Hindlimb muscle (tissue), 1 donor: Measurements from ENCODE around the gene MAD1L1. TPM values are rescaled to one million over a fixed set of nuclear protein-coding genes. Genes with fewer than 3 reads are reported as not detected.

Experiments
- DNase-seq: peaks from one replicate; pipeline ENCODE4 v3.0.0-alpha.2; 2013
- polyA plus RNA-seq: library from polyadenylated mRNA; unstranded; fragments of 120-200 nt; gene quantifications from one replicate; pipeline ENCODE4 v1.2.1, GENCODE V29; 2013; ENCODE audit not compliant: insufficient read length

The MAD1L1 gene
- polyA plus RNA-seq, 1 donor, result 27.6 TPM

DNA sequence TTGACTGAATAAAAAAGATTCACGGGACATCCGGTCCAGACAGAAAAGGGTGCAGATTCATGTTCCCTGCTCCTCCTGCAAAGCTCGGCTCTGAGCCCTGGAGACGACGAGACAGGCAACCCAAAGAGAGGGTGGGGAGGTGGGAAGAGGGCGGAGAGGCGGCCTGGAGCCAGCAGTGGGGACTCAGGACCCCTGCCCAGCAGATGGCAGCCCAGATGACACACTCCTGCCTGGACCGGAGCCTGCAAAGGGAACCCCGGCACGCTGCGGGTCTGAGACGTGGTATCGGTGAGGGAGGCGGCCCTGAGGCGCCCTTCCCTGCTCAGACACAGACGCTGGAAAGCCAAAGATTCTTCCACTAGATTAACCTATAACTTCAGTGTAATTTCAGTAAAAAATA, 311.9 kb downstream of the MAD1L1 start:
- no peak for DNase-seq

DNA sequence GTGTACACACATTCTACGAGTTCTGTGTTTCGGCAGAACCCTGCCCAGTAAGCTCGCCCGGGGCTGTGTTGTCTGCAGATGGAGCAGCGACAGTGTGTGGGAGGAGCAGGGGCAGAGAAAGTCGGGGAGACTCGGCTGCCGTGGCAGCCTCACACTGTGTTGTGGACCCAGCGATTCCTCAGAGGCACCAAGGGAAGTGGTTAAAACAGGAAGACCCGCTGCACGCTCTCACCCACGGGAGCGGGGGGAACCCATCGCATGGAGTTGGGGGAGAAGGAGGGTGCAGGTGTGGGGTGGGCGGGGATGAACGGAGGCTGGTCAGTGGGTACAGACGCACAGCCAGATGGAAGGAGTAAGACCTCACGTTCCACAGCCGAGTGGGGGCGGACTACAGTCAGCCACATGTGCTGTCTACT, 312.5 kb downstream of the MAD1L1 start:
- DNase-seq, result no peak

DNA sequence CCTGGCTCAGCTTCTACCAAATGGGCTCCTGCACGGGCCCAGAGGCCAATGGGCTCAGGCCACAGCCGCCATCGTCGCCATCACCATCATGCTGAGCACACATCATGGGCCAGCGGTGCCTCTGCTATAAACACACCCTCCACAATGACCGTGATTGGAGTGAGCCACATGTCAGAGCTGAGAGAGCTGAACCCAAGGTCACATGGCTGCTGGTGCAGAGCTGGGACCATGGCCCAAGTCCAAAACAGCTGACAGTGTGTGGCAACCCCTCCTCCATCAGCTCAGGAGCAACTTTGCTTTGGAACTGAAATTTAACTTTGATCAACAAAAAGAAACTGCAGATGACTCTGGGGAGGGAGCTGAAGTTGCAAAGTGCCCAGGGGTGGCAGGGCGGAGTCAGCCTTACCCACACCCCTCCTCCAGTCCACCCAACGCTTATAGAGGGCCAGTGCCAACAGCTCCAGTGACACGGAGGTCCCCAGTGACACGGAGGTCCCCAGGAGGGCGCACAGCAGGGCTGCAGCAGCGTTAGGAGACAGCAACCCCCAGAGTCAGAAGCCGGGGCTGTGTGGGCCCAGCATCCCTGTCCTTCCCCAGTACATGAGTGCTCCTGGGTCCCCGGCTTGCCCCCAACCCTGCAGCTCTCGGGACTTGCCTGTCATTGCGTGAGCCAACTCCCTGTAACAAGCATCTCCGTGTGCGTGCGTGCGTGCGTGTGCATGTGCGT, 313.0 kb downstream of the MAD1L1 start:
- no peak for DNase-seq

DNA sequence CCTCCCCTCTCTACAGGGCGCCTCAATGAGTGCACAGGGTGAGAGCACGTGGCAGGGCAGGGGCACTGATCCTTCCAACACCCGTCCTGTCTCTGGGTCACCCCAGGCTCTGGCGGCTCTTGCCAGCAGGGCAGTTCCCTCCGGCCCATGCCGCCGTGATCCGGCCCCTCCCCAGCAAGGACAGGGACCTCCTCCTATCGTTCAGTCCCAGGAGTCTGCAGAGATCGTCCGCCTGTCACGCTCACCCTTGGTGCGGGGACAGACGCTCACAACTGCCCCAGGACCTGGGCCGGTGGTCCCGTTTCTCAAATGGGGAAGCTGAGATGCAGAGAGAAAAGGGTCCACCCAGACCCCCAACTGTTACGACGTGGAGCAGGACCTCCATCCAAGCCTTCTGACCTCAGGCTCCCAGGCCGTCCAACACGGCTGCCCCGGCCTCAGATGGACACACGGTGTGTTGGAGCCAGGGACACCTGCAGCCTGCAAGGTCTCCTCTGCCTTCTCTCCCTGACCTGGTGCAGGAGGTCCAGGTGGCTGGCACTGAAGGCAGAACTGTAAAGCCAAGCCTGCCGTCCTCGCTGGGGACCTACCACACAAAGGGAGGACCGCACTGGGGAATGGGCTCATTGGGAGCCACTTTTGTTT, 313.7 kb downstream of the MAD1L1 start:
- no peak for DNase-seq

DNA sequence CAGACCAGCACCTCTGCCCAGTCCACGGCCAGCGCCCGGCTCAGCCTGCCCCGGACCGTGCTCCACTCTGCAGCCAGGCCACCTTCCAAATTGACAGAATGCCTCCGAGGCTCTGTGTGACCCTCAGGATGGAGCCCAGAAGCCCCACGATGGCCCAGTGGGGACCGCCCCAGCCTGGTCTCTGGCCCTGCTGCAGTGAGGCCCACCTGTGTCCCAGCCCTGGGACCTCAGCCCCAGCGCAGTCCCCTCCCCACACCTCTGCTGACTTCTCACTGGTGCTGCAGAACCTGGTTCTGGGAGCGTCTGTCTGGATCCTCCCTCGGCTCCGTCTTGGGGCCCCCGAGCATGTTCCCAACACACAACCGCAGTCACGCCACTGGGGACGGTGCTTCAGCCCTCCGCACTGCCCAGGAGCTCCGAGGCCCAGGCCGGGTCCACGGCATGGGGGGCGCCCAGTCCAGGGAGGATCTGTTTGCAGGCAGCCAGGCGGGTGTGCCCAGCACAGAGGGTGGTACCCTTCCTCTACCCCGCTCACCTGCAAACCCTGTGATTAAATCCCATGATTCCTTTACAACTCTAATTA, 314.6 kb downstream of the MAD1L1 start:
- no peak for DNase-seq

DNA sequence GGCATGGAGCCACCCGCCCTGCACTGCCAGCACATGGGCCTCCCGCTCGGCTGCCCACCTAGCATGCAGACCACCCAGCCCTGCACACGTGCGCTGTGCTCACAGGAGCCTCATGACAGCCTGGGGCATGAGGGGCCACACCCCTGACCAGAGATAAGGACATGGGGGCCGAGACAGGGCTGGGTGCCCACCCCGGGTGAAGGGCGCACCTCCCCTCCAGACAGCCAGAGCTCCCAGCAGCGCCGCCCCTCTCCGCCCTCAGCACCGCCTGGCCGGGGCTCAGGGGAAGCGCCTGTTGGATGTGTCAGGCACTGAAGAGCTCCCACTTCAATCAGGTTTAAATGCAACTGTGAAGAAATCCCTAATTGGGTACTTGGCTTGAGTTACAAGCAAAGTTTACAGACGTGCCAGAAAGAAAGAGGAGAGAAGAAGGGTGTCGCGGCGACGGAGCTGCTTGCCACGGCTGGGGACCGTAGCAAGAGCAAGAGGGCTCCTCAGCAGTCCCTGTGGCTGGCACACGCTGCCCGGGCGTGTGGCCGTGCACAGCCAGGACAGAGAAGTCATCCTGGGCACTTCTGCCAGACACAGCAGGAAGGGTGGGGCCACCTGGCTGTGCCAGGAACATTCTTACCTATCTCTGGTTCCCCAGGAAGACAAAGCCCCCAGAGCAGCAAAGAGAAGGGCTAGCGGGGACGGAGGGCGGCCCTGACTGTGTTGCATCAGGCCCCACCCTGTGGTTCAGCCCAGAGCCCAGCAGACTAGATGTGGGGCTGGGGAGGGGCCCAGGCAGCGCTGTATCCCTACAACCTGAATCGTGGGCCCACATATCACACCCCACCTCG, 315.3 kb downstream of the MAD1L1 start:
- no peak for DNase-seq

DNA sequence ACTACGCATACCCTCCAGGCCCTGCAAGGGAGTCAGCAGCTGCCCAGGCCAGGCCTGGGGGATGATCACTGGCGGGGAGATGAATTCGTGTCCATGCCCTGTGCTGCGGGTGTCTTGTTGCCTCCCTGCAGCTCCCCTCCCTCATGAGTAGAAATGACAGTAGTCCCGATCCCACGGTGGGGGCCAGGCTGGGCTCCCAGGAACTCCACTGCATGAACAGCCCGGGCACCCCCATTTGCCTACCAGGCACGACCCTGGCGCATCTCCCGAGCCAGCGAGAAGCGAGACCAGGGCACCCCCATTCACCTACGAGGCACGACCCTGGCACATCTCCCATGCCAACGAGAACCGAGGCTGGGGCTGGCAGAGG, 316.2 kb downstream of the MAD1L1 start:
- no peak for DNase-seq

DNA sequence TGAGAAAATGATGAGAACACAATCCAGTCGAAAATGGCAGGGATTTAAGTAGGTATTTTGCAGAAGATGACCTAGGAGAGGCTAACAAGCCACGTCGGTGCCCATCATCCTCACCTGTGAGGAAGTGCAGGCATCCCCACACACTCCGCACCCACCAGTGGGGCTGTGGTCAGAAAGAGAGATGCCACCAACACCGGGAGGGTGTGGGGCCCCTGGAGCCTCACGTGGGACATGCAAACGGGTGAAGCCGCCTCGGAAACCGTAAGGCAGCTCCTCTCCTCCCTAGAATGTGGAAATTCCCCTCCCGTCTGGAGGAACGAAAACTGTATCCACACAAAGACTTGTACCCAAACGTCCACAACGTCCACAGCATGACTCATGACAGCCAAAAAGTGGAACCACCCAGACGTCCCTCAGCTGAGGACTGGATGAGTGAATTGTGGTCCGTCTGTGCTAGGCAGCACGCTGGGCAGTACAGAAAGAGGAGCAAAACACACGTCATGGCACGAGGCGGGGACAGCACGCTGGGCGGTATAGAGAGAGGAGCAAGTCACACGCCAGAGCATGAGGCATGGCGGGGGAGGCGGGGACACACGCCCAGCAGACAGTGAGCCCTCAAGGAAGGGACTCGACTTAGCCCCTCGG, 316.7 kb downstream of the MAD1L1 start:
- no peak for DNase-seq

DNA sequence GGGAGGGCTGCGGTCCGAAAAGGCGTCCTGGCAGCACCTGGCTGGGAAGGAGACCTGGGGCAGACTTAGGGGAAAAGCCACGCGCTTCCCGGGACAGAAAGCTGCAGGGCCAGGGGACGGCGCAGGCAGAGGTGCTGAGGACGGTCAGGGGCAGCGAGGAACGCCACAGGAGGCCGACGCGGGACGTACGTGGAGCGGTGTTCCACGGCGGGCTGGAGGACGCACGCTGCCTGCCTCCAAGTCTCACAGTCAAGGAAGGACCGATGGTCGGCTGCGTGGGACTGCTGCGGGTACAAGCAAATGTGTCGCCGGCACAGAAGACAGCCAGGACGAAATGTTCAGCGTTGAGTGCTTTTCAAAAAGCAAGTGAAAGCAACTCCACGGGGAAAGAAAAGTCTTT, 317.4 kb downstream of the MAD1L1 start:
- DNase-seq, result no peak

DNA sequence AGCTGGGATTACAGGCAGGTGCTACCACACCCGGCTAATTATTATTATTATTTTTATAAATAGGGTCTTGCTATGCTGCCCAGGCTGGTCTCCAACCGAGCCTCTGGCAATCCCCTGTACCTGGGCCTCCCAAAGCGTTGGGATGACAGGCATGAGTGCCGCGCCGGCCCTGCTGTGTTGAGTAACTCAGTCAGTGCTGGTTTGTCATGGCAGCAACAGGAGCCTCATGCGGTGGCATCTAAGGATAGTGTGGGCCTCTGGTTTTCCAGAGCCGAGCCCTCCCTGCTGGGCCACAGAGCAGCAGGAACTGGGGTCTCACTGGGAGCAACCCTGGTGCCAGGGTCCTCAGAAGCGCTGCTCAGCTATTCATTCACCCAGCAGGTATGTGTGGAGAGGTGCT, 318.0 kb downstream of the MAD1L1 start:
- no peak for DNase-seq

DNA sequence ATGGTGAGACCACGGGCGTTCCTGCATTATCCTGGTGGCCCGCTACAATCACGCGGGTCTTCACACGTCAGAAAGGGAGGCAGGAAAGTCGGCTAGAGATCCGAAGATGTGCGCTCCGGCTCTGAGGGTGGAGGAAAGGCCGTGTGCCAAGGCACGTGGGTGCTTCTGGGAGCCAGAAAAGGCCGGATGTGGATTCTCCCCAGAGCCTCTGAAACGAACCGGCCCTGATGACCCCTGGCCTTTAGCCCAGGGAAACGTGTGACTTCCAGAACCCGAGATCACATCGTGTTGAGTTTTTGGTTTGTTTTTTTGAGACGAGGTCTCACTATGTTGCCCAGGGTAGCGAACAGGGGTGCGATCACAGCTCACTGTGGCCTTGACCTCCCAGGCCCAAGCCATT, 318.4 kb downstream of the MAD1L1 start:
- DNase-seq, result peak; percentile 41

DNA sequence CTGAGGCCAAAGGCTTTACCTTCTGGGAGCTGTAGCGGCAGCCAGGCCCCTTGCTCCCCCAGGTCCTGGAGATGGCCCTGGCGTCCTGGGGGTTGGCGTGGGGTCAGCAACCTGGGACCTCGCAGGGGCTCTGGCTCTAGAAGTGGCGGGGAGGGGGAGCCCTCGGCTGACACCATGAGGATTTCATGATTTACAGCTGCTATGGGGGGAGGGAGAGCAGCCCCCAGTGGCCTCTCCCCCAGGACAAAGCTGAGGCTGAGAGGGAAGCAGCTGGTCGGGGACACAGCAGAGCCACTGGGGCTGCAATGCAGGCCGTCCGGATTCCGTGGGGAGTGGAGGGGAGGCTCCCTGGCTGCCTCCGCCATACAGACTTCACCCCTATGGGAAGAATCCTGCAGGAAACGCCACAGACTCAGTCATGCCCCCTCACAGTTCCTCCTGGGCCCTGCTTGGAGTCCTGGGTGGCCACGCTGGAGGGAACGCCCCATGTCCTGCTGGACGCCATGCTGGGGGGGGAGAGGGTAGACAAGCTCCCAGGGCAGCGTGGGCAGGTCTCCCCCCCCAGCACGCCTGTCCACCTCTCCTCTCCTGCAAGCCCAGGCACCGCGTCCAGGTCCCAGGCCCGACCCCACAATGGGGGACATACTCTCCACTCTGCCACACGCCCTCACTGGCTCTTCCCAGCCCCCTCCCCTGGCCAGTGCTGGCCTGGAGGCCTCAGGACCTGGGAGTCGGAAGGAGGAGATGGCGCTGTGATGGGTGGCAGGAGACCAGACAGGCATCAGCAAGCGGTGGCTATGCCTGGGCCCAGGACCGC, 319.1 kb downstream of the MAD1L1 start:
- no peak for DNase-seq

DNA sequence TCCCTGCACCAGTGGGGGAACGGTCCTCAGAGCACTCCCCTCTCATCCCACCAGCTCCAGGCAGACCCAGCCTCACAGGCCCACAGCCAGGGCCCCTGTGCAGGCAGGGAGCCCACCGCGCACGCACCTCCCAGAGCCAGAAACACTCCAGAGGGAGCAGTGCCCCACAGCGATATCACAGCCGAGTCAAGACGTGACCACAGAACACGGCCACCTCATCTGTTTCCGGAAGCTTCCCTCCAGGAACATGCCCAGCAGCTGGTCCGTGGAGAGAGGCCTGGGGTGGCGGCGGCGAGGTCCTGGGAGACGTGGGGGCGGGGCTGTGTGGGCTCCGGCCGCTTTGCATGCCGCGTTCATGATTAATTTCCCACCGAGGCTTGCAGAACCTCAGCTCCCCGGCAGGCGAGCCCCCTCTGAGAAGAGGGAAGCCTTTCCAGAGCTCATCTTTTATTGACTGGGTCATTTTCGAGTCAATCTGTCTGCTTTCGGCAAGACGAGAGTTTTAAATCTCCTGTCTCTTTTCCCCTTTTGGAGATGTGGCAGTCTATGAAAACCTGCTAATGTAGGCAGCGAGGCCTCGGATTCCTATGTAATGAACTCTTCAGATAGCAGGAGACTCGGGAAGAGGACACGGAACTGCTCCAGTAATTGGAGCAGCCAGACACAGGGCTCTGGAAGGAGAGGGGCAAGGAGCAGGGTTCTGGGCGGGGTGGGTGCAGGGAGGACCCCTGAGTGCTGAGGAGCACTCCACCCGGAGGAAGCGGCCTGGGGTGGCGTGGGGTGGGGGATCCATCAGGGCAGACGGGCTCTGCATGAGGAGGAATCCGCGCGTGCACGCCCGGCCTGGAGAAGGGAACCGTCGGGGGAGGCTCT, 319.9 kb downstream of the MAD1L1 start:
- DNase-seq, result peak; percentile 26

DNA sequence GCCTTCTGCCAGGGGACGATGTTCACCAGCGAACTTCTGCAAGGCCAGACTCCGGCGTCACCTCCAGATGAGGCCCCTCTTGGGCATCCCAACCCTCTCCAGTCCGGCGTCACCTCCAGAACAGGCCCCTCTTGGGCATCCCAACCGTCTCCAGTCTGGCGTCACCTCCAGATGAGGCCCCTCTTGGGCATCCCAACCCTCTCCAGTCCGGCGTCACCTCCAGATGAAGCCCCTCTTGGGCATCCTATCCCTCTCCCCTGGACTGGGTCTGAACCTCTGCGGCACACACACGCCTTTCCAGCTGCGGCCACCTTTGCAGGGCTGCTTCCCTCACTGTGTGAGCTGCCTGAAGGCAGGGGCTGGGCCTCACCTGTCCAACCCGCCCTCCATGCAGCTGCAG, 321.2 kb downstream of the MAD1L1 start:
- no peak for DNase-seq

DNA sequence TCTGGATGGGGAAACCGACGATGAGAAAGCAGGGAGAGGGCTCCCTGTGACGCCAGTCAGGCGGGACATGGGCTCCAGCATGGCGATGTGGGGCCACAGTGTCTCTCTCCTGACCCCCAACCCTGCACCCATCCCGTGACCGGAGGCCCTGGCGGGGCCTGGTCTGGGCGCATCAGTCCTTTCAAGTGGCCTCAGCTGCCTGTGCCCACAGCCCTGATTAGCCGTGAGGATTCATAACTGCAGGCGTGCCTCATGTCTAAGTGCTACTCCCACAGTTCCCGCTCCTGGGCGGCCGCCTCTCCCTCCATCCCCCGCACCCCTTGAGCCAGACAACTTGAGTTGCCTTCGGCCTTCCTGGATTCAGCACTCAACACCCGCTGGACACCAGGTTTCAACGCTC, 321.9 kb downstream of the MAD1L1 start:
- no peak for DNase-seq

DNA sequence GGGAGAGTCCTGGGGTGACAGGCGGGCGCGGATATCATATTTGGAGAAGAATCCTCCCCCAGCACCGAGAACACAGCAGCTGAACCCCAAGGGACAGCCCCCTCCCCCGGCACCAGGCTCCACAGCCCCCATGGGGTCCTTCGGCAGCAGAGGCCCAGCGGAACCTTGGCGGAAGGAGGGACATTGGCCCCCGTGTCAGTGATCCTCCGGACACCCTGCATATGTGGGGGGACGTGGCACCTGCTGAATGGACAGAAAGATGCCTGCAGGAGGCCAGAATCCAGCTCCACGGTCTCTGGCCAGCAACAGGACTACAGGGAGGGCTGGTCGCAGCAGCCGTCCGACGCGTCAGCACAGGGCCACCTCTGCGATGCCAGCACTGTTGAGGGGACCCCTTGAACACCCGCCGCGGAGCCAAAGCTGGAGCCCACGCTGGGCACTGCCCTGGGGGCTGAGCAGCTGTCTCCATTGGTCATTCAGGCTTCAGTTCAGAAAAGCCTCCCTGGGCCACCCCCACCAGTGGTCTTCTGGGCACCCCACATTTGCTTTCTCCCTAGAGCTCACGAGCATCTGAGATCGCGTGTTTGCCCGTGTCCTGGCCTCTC, 322.6 kb downstream of the MAD1L1 start:
- no peak for DNase-seq

DNA sequence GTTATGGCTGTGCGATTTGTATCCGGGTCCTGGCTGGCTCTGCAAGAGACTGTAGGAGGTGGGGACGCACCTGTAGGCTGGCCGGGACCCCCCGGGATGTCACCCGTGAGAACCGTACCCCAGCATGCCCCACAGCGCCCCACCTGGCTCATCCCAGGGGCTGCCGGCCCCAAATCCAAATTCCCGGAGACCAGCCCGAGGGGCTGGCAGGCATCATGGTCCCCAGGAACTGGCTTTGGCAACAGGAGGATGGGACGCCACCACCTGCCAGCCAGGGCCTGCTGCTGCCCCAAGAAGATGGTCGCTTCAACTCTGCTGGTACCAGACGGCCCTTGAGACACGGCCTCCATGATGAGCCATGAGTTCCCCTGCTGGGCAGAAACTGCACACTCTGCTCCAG, 323.3 kb downstream of the MAD1L1 start:
- DNase-seq, result no peak

DNA sequence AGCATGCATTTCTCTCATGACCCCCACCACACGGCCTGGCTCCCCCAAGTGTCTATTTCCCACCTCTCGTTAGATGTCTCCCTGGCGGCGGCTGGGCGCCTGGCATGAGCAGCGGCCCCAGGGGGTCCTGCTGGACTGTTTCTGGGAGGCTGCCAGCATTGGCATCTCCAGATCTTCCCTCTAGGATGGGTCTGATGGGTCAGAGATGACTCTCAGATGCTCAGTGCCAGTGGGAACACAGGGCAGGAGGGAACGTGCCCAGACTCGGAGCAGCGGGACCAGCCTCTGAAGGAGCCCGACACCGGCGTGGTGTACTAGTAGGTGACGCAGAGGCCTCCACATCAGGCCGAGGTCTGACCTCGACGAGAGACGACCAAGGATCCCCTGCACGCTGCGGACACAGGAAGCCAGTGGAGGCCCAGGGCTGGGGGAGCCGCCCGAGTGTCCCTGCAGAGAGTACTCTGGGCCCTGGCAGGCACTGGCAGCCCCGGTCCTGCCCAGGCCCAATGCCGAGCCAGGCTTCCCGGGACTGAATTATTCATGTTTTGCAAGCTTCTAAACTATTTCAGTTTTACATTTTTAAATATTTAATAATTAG, 323.8 kb downstream of the MAD1L1 start:
- DNase-seq, result no peak

DNA sequence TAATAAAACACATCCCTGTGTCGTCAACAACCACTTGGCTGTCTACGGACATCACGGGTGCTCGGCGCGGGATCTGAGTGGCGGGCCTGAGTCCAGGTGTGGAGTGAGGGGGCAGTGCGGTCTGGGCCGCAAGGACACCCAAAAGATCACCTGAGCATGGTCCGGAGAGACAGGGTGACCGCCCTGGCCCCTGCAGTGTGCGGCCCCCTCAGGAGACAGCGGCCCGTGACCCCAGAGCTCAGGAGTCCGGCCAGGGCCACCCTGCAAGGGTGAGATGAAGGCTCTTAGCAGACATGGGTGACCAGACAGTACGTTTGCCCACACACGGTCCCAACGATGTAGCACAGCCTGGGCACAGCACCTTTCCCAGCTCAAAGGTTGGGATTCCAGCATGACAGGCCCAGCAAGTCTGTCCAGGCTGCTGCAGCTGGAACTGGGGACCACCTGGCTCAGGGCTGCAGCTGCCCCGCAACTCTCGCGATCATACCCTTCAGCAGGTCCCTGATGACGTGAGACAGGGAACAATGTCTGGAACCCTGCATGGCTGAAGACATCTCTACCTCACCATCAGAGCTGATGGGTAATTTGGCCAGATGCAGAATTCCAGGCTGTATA, 324.9 kb downstream of the MAD1L1 start:
- no peak for DNase-seq
